Astrocyte of the spinal cord (primary cell): ENCODE data around the gene POFUT1.
"Not testable (repeated sequence)": the region's sequence is repeated elsewhere in the genome, so short reads cannot be mapped to it uniquely, and the experiment has no call there.

Experiments
- DNase-seq: peaks from one replicate; pipeline ENCODE4 v3.0.0; 2011; ENCODE audit warnings: low read depth, low spot score
- H3K4me3 ChIP-seq: 2 replicates; pipeline ENCODE4 v1.5.1; 2011; ENCODE audit warnings: low read depth, mild to moderate bottlenecking, low read length, moderate library complexity
- CTCF ChIP-seq: IDR thresholded peaks from 2 replicates; pipeline ENCODE4 v1.5.1; 2012; ENCODE audit warnings: low read depth, mild to moderate bottlenecking, low read length, inconsistent platforms
- in situ Hi-C: cut with HindIII; loops from 2 replicates; pipeline ENCODE4 v1.10.0; 2017; ENCODE audit warnings: low sequenced_read_pairs

The POFUT1 gene

GRCh38 chr20:32193996-32194395 lies 13.7 kb upstream of the POFUT1 start:
- in situ Hi-C loops = no loop called here
- H3K4me3 ChIP-seq = no peak overlapping the region
- DNase-seq = no peak
- TF ChIP-seq CTCF = no peak

- in situ Hi-C loops = no loop called here
- no peak for DNase-seq
- no peak for TF ChIP-seq CTCF
Observed at GRCh38 chr20:32195581-32195980, 12.1 kb upstream of the POFUT1 start.

GRCh38 chr20:32196613-32197012 lies 11.1 kb upstream of the POFUT1 start:
- H3K4me3 ChIP-seq, in situ Hi-C loops, DNase-seq: not testable (repeated sequence)

More at GRCh38 chr20:32195581-32195980, 12.1 kb upstream of the POFUT1 start:
- no peak overlapping the region for H3K4me3 ChIP-seq

- DNase-seq, H3K4me3 ChIP-seq, in situ Hi-C loops: not testable (repeated sequence)
Observed at GRCh38 chr20:32197136-32197535, 10.5 kb upstream of the POFUT1 start.

- in situ Hi-C loops = no loop called here
Observed at GRCh38 chr20:32199006-32199405, 8.7 kb upstream of the POFUT1 start.

GRCh38 chr20:32201296-32201976 lies 6.2 kb upstream of the POFUT1 start:
- in situ Hi-C loops = no loop called here
- DNase-seq = no peak
- no peak overlapping the region for H3K4me3 ChIP-seq
- no peak for TF ChIP-seq CTCF

More at GRCh38 chr20:32199006-32199405, 8.7 kb upstream of the POFUT1 start:
- no peak for DNase-seq
- TF ChIP-seq CTCF = no peak
- no peak overlapping the region for H3K4me3 ChIP-seq

- no peak overlapping the region for H3K4me3 ChIP-seq
- no peak for TF ChIP-seq CTCF
- DNase-seq = no peak
- in situ Hi-C loops = no loop called here
Observed at GRCh38 chr20:32201977-32202363, 5.7 kb upstream of the POFUT1 start.
